HG03135 (cell line): Measurements from ENCODE around the gene ZNF488.

Source experiments
- ATAC-seq: cut with Tn5 transposase; IDR thresholded peaks from one replicate; pipeline ENCODE4 v1.9.1; 2021; ENCODE audit warnings: mild to moderate bottlenecking, moderate library complexity; ENCODE audit not compliant: unreplicated experiment

The ZNF488 gene

GRCh38 chr10:47332371-47332770 is 51.7 kb downstream of the ZNF488 start:
- ATAC-seq: no peak

GRCh38 chr10:47331954-47332353 is 52.1 kb downstream of the ZNF488 start:
- no peak for ATAC-seq

GRCh38 chr10:47331491-47331890 is 52.6 kb downstream of the ZNF488 start:
- no peak for ATAC-seq

- ATAC-seq: no peak
These were observed 53.3 kb downstream of the ZNF488 start for GRCh38 chr10:47330804-47331203.

- ATAC-seq: no peak
These were observed 53.7 kb downstream of the ZNF488 start for GRCh38 chr10:47330366-47330765.

GRCh38 chr10:47329855-47330254 is 54.2 kb downstream of the ZNF488 start:
- no peak for ATAC-seq

GRCh38 chr10:47326927-47327330 is 57.2 kb downstream of the ZNF488 start:
- no peak for ATAC-seq

GRCh38 chr10:47326306-47326926 is 57.7 kb downstream of the ZNF488 start:
- ATAC-seq: no peak

GRCh38 chr10:47325303-47326291 is 58.5 kb downstream of the ZNF488 start:
- no peak for ATAC-seq

- ATAC-seq: no peak
These were observed 60.3 kb downstream of the ZNF488 start for GRCh38 chr10:47323636-47324296.

GRCh38 chr10:47323087-47323486 is 61.0 kb downstream of the ZNF488 start:
- no peak for ATAC-seq

GRCh38 chr10:47322300-47323061 is 61.6 kb downstream of the ZNF488 start, which contains the start of gene GDF2:
TSS of gene GDF2 (plus strand) at chr10:47322454. CDS start at chr10:47322669, 215 bp downstream.
- ATAC-seq: no peak

GRCh38 chr10:47321521-47322195 is 62.4 kb downstream of the ZNF488 start:
- no peak for ATAC-seq

GRCh38 chr10:47320812-47321211 is 63.3 kb downstream of the ZNF488 start:
- ATAC-seq: no peak

GRCh38 chr10:47319784-47320183 is 64.3 kb downstream of the ZNF488 start:
- no peak for ATAC-seq

- no peak for ATAC-seq
These were observed 65.4 kb downstream of the ZNF488 start for GRCh38 chr10:47318706-47319105.

GRCh38 chr10:47317251-47317650 is 66.8 kb downstream of the ZNF488 start:
- ATAC-seq: no peak

GRCh38 chr10:47316131-47316530 is 68.0 kb downstream of the ZNF488 start:
- ATAC-seq: no peak
